Measurements from ENCODE around the gene ZMYND15. TPM values are rescaled to one million over a fixed set of nuclear protein-coding genes. Genes with fewer than 3 reads are reported as not detected.

Gene ZMYND15
- total RNA-seq, 1 donor from 2014 or later, result not detected

GRCh38 chr17:4719146-4719545 lies 20.5 kb upstream of the ZMYND15 start:
- no peak overlapping the region for H3K4me2 ChIP-seq
- no peak overlapping the region for H2AFZ ChIP-seq (replicated peaks)
- Mint-ChIP-seq H3K9me3 (no peaks in the 10 kb centered on the region), H3K36me3 (peaks cover 6% of the 10 kb centered on the region), H3K27ac (no peak overlapping the region), H3K4me3 (no peak overlapping the region), H3K27me3 (ENCODE audit: insufficient read depth, low read depth) (peaks cover 7% of the 10 kb centered on the region), H3K4me1 (no peaks in the 10 kb centered on the region)
- no peaks in the 10 kb centered on the region for H3K4me1 ChIP-seq
- no peak overlapping the region for H3K4me3 ChIP-seq
- H3K9me3 ChIP-seq (ENCODE audit: low read depth), result no peaks in the 10 kb centered on the region
- H3K79me2 ChIP-seq (ENCODE audit: low read depth), result no peaks in the 10 kb centered on the region
- no peak for DNase-seq (ENCODE audit: low spot score)
- H3F3A ChIP-seq (ENCODE audit: low read depth), result no peaks in the 10 kb centered on the region
- H3K9ac ChIP-seq, result no peak overlapping the region
- H3K36me3 ChIP-seq, result no peaks in the 10 kb centered on the region
- H3K27me3 ChIP-seq, result no peaks in the 10 kb centered on the region
- H4K20me1 ChIP-seq (ENCODE audit: low read depth), result no peaks in the 10 kb centered on the region
- TF ChIP-seq EZH2 (IDR thresholded peaks at IDR 0.05) (no peak), EZH2phosphoT487 (IDR thresholded peaks at IDR 0.05) (no peak), CTCF (IDR thresholded peaks at IDR 0.05) (no peak)
- H3K27ac ChIP-seq, result no peak overlapping the region

- TF ChIP-seq EZH2phosphoT487 (IDR thresholded peaks at IDR 0.05), result no peak
- TF ChIP-seq EZH2 (IDR thresholded peaks at IDR 0.05), result no peak
- TF ChIP-seq CTCF (IDR thresholded peaks at IDR 0.05), result no peak
- Histone ChIP-seq H3K27me3 (no peaks in the 10 kb centered on the region), H3K36me3 (no peaks in the 10 kb centered on the region), H4K20me1 (ENCODE audit: low read depth) (no peaks in the 10 kb centered on the region), H3K4me1 (no peaks in the 10 kb centered on the region), H3F3A (ENCODE audit: low read depth) (no peaks in the 10 kb centered on the region), H3K9ac (no peak overlapping the region), H3K27ac (no peak overlapping the region), H3K9me3 (ENCODE audit: low read depth) (no peaks in the 10 kb centered on the region), H3K79me2 (ENCODE audit: low read depth) (no peaks in the 10 kb centered on the region), H3K4me3 (no peak overlapping the region), H3K4me2 (no peak overlapping the region), H2AFZ (replicated peaks) (no peak overlapping the region)
- no peak overlapping the region for H3K4me3 Mint-ChIP-seq
- H3K9me3 Mint-ChIP-seq, result no peaks in the 10 kb centered on the region
- H3K36me3 Mint-ChIP-seq, result peaks cover 6% of the 10 kb centered on the region
- peaks cover 7% of the 10 kb centered on the region for H3K27me3 Mint-ChIP-seq (ENCODE audit: insufficient read depth, low read depth)
- H3K27ac Mint-ChIP-seq, result no peak overlapping the region
- no peak for DNase-seq (ENCODE audit: low spot score)
- H3K4me1 Mint-ChIP-seq, result no peaks in the 10 kb centered on the region
These were observed 19.9 kb upstream of the ZMYND15 start for GRCh38 chr17:4719684-4720221.

- no peaks in the 10 kb centered on the region for H3K79me2 ChIP-seq (ENCODE audit: low read depth)
- no peak overlapping the region for H3K4me3 Mint-ChIP-seq
- H3K9me3 Mint-ChIP-seq, result no peaks in the 10 kb centered on the region
- H4K20me1 ChIP-seq (ENCODE audit: low read depth), result no peaks in the 10 kb centered on the region
- no peaks in the 10 kb centered on the region for H3K4me1 ChIP-seq
- no peaks in the 10 kb centered on the region for H3K36me3 ChIP-seq
- H3K27me3 ChIP-seq, result no peaks in the 10 kb centered on the region
- peaks cover 9% of the 10 kb centered on the region for H3K27me3 Mint-ChIP-seq (ENCODE audit: insufficient read depth, low read depth)
- no peak overlapping the region for H3K27ac Mint-ChIP-seq
- DNase-seq (ENCODE audit: low spot score), result no peak
- TF ChIP-seq EZH2phosphoT487 (IDR thresholded peaks at IDR 0.05) (no peak), EZH2 (IDR thresholded peaks at IDR 0.05) (no peak), CTCF (IDR thresholded peaks at IDR 0.05) (no peak)
- H3K36me3 Mint-ChIP-seq, result peaks cover 6% of the 10 kb centered on the region
- H3K4me1 Mint-ChIP-seq, result no peaks in the 10 kb centered on the region
- H3F3A ChIP-seq (ENCODE audit: low read depth), result no peaks in the 10 kb centered on the region
- H3K27ac ChIP-seq, result no peak overlapping the region
- no peaks in the 10 kb centered on the region for H3K9me3 ChIP-seq (ENCODE audit: low read depth)
- H2AFZ ChIP-seq (replicated peaks), result no peak overlapping the region
- no peak overlapping the region for H3K9ac ChIP-seq
- H3K4me2 ChIP-seq, result no peak overlapping the region
- H3K4me3 ChIP-seq, result no peak overlapping the region
These were observed 18.8 kb upstream of the ZMYND15 start for GRCh38 chr17:4720787-4721186.
